Measurements from ENCODE around the gene BEAN1. TPM values are rescaled to one million over a fixed set of nuclear protein-coding genes. Genes with fewer than 3 reads are reported as not detected.

BEAN1 gene
- total RNA-seq, 1 experiment from 2014 or later, result 0.24 TPM

DNA sequence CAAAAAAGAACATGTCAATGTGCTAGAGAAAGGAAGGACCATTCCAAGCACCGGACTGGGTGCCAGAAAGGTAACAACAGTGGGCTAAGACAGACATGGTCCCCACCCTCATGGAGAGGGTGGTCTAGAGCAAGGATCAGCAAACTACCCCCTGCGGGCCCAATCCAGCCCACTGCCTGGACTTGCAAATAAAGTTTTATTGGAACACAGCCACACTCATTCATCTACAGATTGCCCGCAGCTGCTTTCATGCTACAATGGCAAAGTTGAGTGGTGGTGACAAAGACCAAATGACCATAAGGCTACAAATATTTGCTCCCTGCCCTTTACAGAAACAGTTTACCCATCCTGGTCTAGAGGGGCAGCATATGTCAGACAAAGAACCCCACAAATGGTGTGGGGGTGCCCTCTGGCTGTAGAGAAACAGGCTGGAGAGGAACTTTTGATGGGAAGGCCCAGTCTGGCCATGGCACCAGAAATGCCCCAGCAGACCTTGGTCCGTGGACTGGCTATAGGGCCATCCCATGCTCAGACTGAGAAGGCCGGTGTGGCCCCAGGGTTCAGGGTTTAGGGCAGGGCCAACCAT lies 45.4 kb upstream of the BEAN1 start:
- Histone ChIP-seq H3K23ac (ENCODE audit: insufficient read length, low read depth, low read length) (no peak overlapping the region), H2AFZ (ENCODE audit: low read length) (no peak overlapping the region), H3K4me1 (ENCODE audit: insufficient read depth, low read length) (no peaks in the 10 kb centered on the region; the same call in 1 of the 2 replicates), H3K14ac (ENCODE audit: insufficient read depth, low read length) (no peak overlapping the region), H3K4me2 (ENCODE audit: insufficient read depth, insufficient read length, low read length) (no peak overlapping the region), H2BK20ac (ENCODE audit: low read depth, low read length, poor library complexity, severe bottlenecking) (no peak overlapping the region), H4K20me1 (ENCODE audit: control insufficient read depth, insufficient read depth, insufficient read length) (no peaks in the 10 kb centered on the region), H2BK15ac (ENCODE audit: low read depth, low read length) (no peak overlapping the region), H3K79me2 (ENCODE audit: insufficient read depth, low read length) (no peaks in the 10 kb centered on the region), H4K5ac (ENCODE audit: insufficient read length, low read depth, low read length) (no peak overlapping the region), H3K27me3 (ENCODE audit: insufficient read depth, low read length) (no peaks in the 10 kb centered on the region), H4K8ac (replicated peaks; ENCODE audit: insufficient read length, low read depth, low read length) (no peak overlapping the region), H3K27ac (ENCODE audit: insufficient read length, low read depth, low read length) (no peak overlapping the region), H3K79me1 (ENCODE audit: insufficient read depth, low read depth, low read length, poor library complexity, severe bottlenecking) (no peaks in the 10 kb centered on the region), H3K23me2 (ENCODE audit: insufficient read length, low read depth, low read length, poor library complexity, severe bottlenecking) (no peaks in the 10 kb centered on the region), H2BK5ac (ENCODE audit: insufficient read length, low read length) (no peak overlapping the region), H3K56ac (ENCODE audit: insufficient read length, low read depth, low read length) (no peak overlapping the region), H4K91ac (ENCODE audit: insufficient read length, low read depth, low read length) (peak overlapping the region; percentile 59), H3T11ph (ENCODE audit: low read length) (no peak overlapping the region), H3K4ac (ENCODE audit: low read depth, low read length) (no peak overlapping the region), H3K18ac (ENCODE audit: insufficient read length, low read depth, low read length) (no peak overlapping the region), H2BK12ac (ENCODE audit: insufficient read length, low read depth, low read length) (no peak overlapping the region), H3K9me3 (ENCODE audit: control insufficient read depth, low read depth, low read length) (no peaks in the 10 kb centered on the region), H2BK120ac (ENCODE audit: low read depth, low read length, poor library complexity, severe bottlenecking) (no peak overlapping the region), H2AK5ac (ENCODE audit: insufficient read length, low read length) (no peak overlapping the region), H3K9ac (ENCODE audit: extremely low read depth, insufficient read length, low read length) (no peak overlapping the region)
- H3K9me3 Mint-ChIP-seq, result peaks cover 5 to 6% of the 10 kb centered on the region in 2 experiments; a peak in 4 of 5 replicates
- H3K27ac Mint-ChIP-seq, result peak overlapping the region in 1 of 3 experiments; percentile 31; a peak in 1 of 7 replicates
- H3K27me3 Mint-ChIP-seq (ENCODE audit: low read depth), result peaks cover 2% of the 10 kb centered on the region
- peaks cover 0 to 2% (median 0%) of the 10 kb centered on the region in 3 experiments; a peak in 4 of 7 replicates for H3K36me3 Mint-ChIP-seq (ENCODE audit: insufficient read depth in 1 of 3, low read depth in 3 of 3)
- no peak for DNase-seq
- H3K4me1 Mint-ChIP-seq, result peaks cover 13 to 16% of the 10 kb centered on the region in 2 experiments
- no peak overlapping the region for H3K4me3 Mint-ChIP-seq
- no CpG with 5 or more reads among the region's 5 CpGs for WGBS (ENCODE audit: extremely low coverage, insufficient read length, low lambda C conversion rate)
- TF ChIP-seq, protein P1, sequence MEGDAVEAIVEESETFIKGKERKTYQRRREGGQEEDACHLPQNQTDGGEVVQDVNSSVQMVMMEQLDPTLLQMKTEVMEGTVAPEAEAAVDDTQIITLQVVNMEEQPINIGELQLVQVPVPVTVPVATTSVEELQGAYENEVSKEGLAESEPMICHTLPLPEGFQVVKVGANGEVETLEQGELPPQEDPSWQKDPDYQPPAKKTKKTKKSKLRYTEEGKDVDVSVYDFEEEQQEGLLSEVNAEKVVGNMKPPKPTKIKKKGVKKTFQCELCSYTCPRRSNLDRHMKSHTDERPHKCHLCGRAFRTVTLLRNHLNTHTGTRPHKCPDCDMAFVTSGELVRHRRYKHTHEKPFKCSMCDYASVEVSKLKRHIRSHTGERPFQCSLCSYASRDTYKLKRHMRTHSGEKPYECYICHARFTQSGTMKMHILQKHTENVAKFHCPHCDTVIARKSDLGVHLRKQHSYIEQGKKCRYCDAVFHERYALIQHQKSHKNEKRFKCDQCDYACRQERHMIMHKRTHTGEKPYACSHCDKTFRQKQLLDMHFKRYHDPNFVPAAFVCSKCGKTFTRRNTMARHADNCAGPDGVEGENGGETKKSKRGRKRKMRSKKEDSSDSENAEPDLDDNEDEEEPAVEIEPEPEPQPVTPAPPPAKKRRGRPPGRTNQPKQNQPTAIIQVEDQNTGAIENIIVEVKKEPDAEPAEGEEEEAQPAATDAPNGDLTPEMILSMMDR (conservative IDR thresholded peaks at IDR 0.05), result no peak
